Measurements from ENCODE around the gene TTC39A.

DNA sequence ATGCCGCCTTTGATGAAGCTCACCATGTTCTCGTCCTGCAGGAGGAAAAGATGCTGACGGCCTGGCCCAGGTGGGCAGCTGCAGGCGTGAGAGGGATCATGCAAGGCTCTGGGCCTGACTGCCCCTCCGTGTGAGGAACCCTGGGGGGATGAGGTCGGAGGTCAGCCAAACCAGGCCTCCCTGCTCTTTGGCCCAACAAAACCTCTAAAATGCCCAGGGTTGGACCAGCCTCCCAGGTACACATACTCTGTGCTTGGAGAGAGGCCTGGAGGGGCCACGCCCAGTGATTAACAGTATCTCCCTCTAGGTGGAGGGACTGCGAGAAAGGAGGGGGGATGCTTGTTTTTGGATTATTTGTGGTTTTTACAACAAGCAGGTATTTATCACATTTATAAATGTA, 21.1 kb downstream of the TTC39A start:
- TF ChIP-seq, protein P1, sequence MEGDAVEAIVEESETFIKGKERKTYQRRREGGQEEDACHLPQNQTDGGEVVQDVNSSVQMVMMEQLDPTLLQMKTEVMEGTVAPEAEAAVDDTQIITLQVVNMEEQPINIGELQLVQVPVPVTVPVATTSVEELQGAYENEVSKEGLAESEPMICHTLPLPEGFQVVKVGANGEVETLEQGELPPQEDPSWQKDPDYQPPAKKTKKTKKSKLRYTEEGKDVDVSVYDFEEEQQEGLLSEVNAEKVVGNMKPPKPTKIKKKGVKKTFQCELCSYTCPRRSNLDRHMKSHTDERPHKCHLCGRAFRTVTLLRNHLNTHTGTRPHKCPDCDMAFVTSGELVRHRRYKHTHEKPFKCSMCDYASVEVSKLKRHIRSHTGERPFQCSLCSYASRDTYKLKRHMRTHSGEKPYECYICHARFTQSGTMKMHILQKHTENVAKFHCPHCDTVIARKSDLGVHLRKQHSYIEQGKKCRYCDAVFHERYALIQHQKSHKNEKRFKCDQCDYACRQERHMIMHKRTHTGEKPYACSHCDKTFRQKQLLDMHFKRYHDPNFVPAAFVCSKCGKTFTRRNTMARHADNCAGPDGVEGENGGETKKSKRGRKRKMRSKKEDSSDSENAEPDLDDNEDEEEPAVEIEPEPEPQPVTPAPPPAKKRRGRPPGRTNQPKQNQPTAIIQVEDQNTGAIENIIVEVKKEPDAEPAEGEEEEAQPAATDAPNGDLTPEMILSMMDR (IDR thresholded peaks at IDR 0.05) = no peak
- no peak for TF ChIP-seq POLR2A (IDR thresholded peaks at IDR 0.05)
